Esophagus muscularis mucosa (tissue), 4 donors: ENCODE measurements around the gene BACE1.

Experiments used
- CTCF ChIP-seq, 3 experiments: fragments of 200-600 bp in 2 of 3; fragments of 450-650 bp in 1 of 3; sonication (generic) in 2 of 3; IDR thresholded peaks; one replicate each; pipeline ENCODE4 v1.5.1; 2017 to 2019; ENCODE audit warnings: antibody characterized with exemption in 3 of 3, mild to moderate bottlenecking in 2 of 3, moderate library complexity in 1 of 3
- EP300 ChIP-seq: sonication (generic); formaldehyde crosslinking; IDR thresholded peaks from one replicate; pipeline ENCODE4 v1.6.1; 2017; ENCODE audit warnings: antibody characterized with exemption
- POLR2A ChIP-seq: fragments of 450-650 bp; IDR thresholded peaks from one replicate; pipeline ENCODE4 v1.6.1; 2017; ENCODE audit warnings: antibody characterized with exemption, moderate library complexity, mild to moderate bottlenecking, low read depth
- POLR2AphosphoS5 ChIP-seq, 2 donors: sonication (generic); formaldehyde crosslinking; IDR thresholded peaks; one replicate each; pipeline ENCODE4 v1.6.1; 2017; ENCODE audit warnings: antibody characterized with exemption in 2 of 2

DNA sequence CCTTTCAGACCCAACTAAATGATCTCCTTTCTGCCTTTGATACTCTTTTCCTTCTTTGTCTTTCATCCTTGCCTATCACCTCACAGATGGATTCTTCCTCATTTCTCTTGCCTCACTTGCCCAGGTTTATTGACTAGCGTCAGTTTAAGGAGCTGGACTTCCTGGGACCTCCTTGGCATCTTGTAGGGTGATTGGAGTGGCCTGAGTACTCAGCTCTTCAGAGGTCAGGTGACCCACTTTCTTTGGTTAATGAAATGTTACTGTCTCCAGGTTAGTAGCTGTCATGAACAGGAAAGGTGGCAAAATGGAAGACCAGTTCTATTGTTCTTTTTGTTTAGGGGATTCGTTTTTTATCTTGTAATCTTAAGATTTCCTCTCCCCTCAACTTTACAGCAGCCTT, 29.5 kb downstream of the BACE1 start:
- TF ChIP-seq POLR2A (no peak), EP300 (no peak), CTCF (IDR thresholded peaks at IDR 0.05) (no peak), POLR2AphosphoS5 (IDR thresholded peaks at IDR 0.05) (no peak)
